Activated T-helper 17 cell treated with anti-CD3 and anti-CD28 coated beads, Interleukin-2, amount 50 U/mL, for 72 hours (primary cell): ENCODE results near the gene ZNF697. TPM values are rescaled to one million over a fixed set of nuclear protein-coding genes. Genes with fewer than 3 reads are reported as not detected.

Source experiments
- ATAC-seq: fragments of 150-1000 bp; cut with Tn5 transposase; replicated peaks from 2 replicates; pipeline ENCODE4 v1.10.0; 2021; ENCODE audit warnings: mild to moderate bottlenecking, moderate library complexity
- H3K27ac Mint-ChIP-seq: one replicate; pipeline ENCODE4 v1.8.0; 2022; ENCODE audit warnings: mixed read lengths
- H3K27me3 Mint-ChIP-seq: one replicate; pipeline ENCODE4 v1.8.0; 2022; ENCODE audit warnings: mixed read lengths
- H3K36me3 Mint-ChIP-seq: one replicate; pipeline ENCODE4 v1.8.0; 2022; ENCODE audit warnings: low read depth, mild to moderate bottlenecking, mixed read lengths
- H3K4me1 Mint-ChIP-seq: one replicate; pipeline ENCODE4 v1.8.0; 2022; ENCODE audit warnings: mixed read lengths
- H3K4me3 Mint-ChIP-seq: one replicate; pipeline ENCODE4 v1.8.0; 2022; ENCODE audit warnings: mild to moderate bottlenecking, mixed read lengths
- H3K9me3 Mint-ChIP-seq: one replicate; pipeline ENCODE4 v1.8.0; 2022; ENCODE audit warnings: mixed read lengths
- total RNA-seq, 2 donors: library from RNA; stranded (reverse); gene quantifications; one replicate each; pipeline ENCODE4 v1.2.3, GENCODE V29; 2022

ZNF697 gene
- total RNA-seq, 2 donors from 2014 or later: 0.06 TPM; not detected in 1

DNA sequence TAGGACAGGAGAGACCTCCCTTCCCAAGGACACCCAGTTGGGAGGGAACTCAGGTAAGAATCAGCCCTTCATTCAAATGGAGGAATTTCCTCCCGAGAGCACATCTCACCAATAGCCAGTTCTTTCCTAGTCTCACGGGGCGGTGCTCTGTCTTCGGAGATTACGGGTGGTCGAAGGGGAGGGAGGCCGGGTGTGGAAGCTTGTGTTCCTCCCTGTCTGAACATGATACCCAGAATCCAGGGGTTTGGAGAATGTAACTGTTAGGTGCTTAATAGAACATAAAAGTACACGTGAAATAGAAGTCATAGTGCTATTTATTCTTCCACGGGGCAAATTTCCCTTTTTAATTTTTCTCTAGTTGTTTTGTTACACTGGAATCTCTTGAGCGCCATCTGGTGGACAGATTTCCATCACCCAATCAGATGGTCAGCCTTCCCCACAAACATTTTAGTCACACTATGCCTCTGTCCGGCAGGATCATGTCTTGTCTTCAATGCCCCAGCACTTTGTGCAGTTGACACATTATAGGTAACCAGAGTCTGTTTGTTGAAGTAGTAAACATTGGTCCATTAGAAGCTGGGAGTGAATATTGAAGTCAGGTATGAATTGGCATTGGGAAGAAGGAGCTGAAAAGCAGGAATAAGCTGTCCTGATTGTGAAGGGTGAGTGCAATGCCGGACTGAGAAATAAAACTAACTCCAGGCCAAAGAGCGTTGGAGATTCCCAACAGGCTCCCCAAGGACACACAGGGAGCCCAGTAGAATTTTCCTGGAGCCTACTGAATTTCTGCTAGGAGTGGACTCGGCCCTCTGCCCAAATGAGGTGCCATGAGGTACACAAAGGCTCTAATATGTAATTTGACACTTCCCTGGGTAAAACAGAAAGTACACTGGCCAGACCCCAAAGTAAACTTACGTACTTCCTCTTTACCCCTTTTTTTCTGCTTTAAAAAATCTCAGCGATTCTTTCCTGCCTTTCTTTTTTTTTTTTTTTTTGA is 27.6 kb upstream of the ZNF697 start:
- ATAC-seq: peak; percentile 42
- Mint-ChIP-seq H3K4me3 (peak overlapping the region; percentile 21), H3K4me1 (no peaks in the 10 kb centered on the region), H3K36me3 (no peaks in the 10 kb centered on the region), H3K27ac (no peak overlapping the region), H3K9me3 (no peaks in the 10 kb centered on the region), H3K27me3 (peaks cover 14% of the 10 kb centered on the region)

DNA sequence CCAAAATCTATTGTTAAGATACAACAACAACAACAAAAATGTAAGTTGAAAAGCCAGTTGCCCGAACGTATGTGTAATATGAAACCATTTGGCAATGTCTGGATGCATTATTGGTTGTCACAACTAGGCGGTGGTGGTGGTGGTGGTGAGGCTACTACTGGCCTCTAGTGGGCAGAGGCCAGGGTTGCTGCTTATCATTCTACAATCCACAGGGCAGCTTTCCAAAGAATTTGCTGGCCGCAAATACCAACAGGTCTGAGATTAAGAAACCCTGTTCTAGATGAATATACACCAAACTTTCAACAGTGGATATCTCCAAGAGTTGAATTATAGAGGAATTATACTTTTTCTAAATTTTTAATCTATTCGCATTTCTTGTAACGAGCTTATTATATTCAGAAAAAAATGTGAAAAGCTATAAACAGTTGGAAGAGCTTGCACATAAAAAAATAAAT is 26.8 kb upstream of the ZNF697 start:
- H3K36me3 Mint-ChIP-seq: no peaks in the 10 kb centered on the region
- peaks cover 17% of the 10 kb centered on the region for H3K27me3 Mint-ChIP-seq
- no peak overlapping the region for H3K4me3 Mint-ChIP-seq
- H3K27ac Mint-ChIP-seq: no peak overlapping the region
- no peak for ATAC-seq
- no peaks in the 10 kb centered on the region for H3K9me3 Mint-ChIP-seq
- H3K4me1 Mint-ChIP-seq: no peaks in the 10 kb centered on the region

DNA sequence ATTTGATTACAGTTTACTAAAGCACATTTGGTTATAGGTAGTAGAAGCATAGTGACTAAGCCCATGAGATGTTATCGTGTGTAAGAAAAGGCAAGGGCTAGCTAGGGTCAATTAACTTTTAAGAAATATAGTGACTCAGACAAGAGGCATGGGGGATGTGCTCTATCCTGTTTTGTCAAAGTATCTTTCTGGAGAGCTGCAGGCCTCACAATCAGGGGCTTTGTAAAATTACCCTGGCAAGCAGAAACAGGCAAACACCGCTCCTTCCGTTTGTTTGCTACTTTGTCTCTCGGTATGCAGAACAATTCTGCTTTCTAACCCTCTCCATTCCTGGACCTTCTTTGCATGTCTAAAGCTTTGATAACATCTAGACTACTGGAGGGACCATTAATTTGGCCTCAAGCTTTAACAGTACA is 26.1 kb upstream of the ZNF697 start:
- H3K4me1 Mint-ChIP-seq: no peaks in the 10 kb centered on the region
- peaks cover 20% of the 10 kb centered on the region for H3K27me3 Mint-ChIP-seq
- H3K27ac Mint-ChIP-seq: no peak overlapping the region
- ATAC-seq: no peak
- no peaks in the 10 kb centered on the region for H3K9me3 Mint-ChIP-seq
- no peaks in the 10 kb centered on the region for H3K36me3 Mint-ChIP-seq
- no peak overlapping the region for H3K4me3 Mint-ChIP-seq

DNA sequence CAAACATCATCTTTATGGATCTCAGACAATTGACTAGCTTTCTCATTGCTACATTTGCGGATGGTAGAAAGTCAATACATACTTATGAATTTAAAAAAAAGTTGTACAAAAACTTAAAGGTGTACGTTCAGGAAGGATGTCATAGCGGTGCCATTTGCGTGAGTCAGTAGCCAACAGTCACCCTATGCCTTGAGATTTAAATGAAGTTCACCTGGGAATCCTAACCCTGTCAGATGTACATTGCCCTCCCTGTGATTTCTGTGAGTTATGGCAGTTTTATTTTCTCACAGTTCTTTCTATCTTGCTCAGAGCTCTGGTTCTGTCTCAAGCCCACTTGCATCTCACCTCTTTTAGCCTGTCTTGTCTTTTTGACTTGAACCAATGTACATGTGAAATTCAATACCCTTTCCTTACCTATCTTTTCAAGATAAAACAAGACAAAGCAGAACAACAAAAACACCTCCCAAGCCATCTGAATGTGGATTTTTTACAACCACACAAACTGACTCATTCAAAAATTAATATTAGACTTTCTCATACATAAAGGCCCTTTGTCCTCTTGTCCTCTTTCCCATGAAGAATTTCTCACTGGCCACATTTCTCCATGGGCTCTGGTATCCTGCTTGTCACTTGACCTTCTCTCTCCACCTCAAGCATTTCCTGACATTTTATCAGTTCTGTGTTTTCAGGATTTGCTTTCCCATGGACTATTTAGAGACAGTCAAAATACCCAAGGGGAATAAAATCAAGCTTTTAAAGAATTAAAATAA is 25.3 kb upstream of the ZNF697 start:
- peaks cover 20% of the 10 kb centered on the region for H3K27me3 Mint-ChIP-seq
- no peaks in the 10 kb centered on the region for H3K9me3 Mint-ChIP-seq
- no peak overlapping the region for H3K4me3 Mint-ChIP-seq
- no peak overlapping the region for H3K27ac Mint-ChIP-seq
- H3K4me1 Mint-ChIP-seq: no peaks in the 10 kb centered on the region
- H3K36me3 Mint-ChIP-seq: no peaks in the 10 kb centered on the region
- no peak for ATAC-seq

DNA sequence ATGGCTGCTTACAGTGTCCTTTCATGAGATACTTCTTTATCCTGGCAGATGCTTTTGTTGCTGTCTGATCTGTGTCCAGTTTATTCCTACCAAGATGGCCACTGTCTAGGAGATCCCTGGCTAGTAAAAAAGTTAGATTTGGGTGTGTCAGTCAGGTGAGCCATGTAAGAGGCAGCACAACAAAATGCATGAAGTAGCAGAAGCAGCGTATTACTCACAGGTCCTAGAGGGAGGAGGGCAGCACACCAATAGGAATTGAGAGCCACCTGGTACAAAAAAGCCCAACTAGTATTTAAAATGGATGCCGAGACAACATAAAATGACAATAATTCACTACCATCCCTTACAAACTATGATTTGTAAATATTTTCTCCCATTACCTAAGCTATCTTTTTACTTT is 22.8 kb upstream of the ZNF697 start:
- no peaks in the 10 kb centered on the region for H3K9me3 Mint-ChIP-seq
- no peaks in the 10 kb centered on the region for H3K4me1 Mint-ChIP-seq
- no peaks in the 10 kb centered on the region for H3K36me3 Mint-ChIP-seq
- no peak for ATAC-seq
- H3K27ac Mint-ChIP-seq: no peak overlapping the region
- H3K4me3 Mint-ChIP-seq: no peak overlapping the region
- H3K27me3 Mint-ChIP-seq: peaks cover 22% of the 10 kb centered on the region

GRCh38 chr1:119667173-119667572 is 19.1 kb upstream of the ZNF697 start:
- peaks cover 17% of the 10 kb centered on the region for H3K27me3 Mint-ChIP-seq
- ATAC-seq: no peak
- H3K9me3 Mint-ChIP-seq: no peaks in the 10 kb centered on the region
- no peak overlapping the region for H3K4me3 Mint-ChIP-seq
- H3K36me3 Mint-ChIP-seq: no peaks in the 10 kb centered on the region
- no peak overlapping the region for H3K27ac Mint-ChIP-seq
- no peaks in the 10 kb centered on the region for H3K4me1 Mint-ChIP-seq

DNA sequence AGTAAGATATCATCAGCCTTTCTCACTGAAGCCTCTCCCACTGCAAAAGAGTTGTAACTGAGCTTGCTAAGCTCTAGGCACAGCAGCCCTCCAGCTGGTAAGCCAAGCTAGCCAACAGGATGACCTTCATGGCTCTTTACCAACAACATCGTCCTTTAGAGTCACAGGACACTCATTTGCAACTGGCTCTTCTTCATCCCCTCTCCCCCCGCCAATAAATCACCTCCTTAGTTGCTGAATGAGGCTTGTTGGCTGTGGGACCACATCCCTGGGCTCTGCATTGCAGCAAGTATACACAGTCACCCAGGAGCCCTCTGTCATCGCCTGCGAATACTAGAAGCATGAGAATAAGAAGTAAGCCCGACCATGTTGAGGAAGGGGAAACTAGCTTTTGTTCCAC is 16.0 kb upstream of the ZNF697 start:
- Mint-ChIP-seq H3K27ac (no peak overlapping the region), H3K36me3 (no peaks in the 10 kb centered on the region), H3K27me3 (peaks cover 25% of the 10 kb centered on the region), H3K9me3 (no peaks in the 10 kb centered on the region), H3K4me1 (no peaks in the 10 kb centered on the region), H3K4me3 (no peak overlapping the region)
- ATAC-seq: no peak

- Mint-ChIP-seq H3K36me3 (no peaks in the 10 kb centered on the region), H3K9me3 (no peaks in the 10 kb centered on the region), H3K27ac (no peak overlapping the region), H3K27me3 (peaks cover 28% of the 10 kb centered on the region), H3K4me1 (no peaks in the 10 kb centered on the region), H3K4me3 (no peak overlapping the region)
- ATAC-seq: peak; percentile 5
Observed at GRCh38 chr1:119662034-119662437, 14.0 kb upstream of the ZNF697 start.

DNA sequence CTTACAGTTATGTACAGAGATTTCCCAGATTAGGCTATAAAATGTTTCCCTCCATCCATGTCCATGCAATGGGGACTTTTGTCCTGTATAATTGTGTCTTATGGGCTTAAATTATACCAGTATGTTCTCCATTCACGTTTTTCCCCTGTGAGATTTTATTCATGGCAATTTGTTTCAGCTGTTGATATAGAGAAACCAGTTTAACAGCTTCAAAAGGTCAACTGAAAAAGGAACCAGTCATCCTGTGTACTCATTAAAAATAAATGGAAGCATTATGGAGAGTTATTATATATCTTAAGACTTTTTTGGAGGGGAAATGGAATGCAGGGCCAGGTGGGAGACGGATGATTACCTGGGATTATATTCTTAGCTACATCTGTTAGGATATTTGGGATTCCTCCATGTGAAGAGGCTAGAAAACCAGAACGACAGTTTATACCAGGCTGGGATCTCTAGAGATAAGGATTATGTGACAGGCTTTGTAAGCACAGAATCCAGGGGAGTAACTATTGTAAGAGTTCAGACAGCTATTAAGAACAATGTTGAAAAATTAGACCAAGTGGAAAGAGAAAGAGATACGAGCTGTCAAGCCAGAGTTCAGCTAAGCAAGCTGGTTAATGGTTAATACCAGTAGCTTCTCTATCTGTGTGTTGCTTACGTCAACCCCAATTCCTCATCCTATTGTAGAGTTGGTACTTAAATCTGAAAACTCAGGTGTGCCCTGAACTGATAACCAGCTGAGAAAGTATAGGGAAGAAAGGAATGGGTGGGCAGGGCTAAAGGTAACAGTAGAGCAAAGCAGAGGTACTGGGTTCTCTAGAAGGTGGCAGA is 12.4 kb upstream of the ZNF697 start:
- Mint-ChIP-seq H3K27me3 (peaks cover 29% of the 10 kb centered on the region), H3K9me3 (no peaks in the 10 kb centered on the region), H3K27ac (no peak overlapping the region), H3K4me1 (no peaks in the 10 kb centered on the region), H3K4me3 (no peak overlapping the region), H3K36me3 (no peaks in the 10 kb centered on the region)
- no peak for ATAC-seq

DNA sequence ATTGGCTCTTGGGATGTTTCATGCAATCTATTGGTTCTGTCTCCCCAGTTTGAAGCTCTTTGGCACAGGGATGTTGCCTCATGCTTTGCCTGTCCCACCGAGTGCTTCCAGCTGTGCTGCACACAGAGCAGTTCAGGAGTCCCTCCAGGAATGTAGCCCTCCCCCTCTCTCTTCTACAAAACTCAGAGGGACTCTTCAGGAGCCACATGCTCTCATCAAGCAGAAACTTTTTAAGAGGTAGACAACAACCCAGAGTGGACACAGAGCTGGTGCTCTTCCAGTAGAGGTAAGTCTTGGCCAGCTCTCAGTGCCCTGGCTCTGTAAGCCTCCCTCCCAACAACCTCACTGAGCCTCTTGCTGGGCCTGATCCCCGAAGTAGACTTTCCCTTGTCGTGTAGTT is 11.6 kb upstream of the ZNF697 start:
- Mint-ChIP-seq H3K4me3 (no peak overlapping the region), H3K27ac (no peak overlapping the region), H3K4me1 (no peaks in the 10 kb centered on the region), H3K9me3 (no peaks in the 10 kb centered on the region), H3K27me3 (peaks cover 30% of the 10 kb centered on the region), H3K36me3 (no peaks in the 10 kb centered on the region)
- ATAC-seq: no peak

- no peaks in the 10 kb centered on the region for H3K4me1 Mint-ChIP-seq
- no peak overlapping the region for H3K27ac Mint-ChIP-seq
- ATAC-seq: no peak
- H3K27me3 Mint-ChIP-seq: peaks cover 45% of the 10 kb centered on the region
- no peak overlapping the region for H3K4me3 Mint-ChIP-seq
- H3K9me3 Mint-ChIP-seq: no peaks in the 10 kb centered on the region
- H3K36me3 Mint-ChIP-seq: no peaks in the 10 kb centered on the region
Observed at GRCh38 chr1:119656410-119656955, 8.4 kb upstream of the ZNF697 start.

DNA sequence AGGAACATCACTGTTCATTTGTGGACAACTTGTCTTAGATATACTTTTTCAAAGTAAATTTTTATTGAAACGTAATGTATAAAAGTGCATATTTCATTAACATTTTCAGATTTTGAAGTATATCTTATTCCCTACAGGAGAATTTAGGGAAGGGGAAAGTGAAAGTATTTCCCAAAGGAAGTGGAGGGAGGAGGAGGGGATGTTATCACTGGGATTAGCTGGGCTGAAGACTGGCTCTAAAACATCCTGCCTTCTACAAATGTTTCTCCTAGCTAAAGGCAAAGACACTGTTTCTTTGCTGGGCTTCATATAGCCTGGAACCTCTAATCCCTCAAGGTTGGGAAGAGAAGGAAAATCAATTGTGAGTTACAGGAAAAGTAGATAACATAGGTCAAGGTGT is 7.1 kb upstream of the ZNF697 start:
- Mint-ChIP-seq H3K4me1 (no peaks in the 10 kb centered on the region), H3K36me3 (no peaks in the 10 kb centered on the region), H3K9me3 (no peaks in the 10 kb centered on the region), H3K4me3 (no peak overlapping the region), H3K27me3 (peaks cover 49% of the 10 kb centered on the region), H3K27ac (no peak overlapping the region)
- ATAC-seq: no peak

- no peaks in the 10 kb centered on the region for H3K4me1 Mint-ChIP-seq
- peaks cover 50% of the 10 kb centered on the region for H3K27me3 Mint-ChIP-seq
- no peak for ATAC-seq
- no peak overlapping the region for H3K27ac Mint-ChIP-seq
- H3K36me3 Mint-ChIP-seq: no peaks in the 10 kb centered on the region
- no peak overlapping the region for H3K4me3 Mint-ChIP-seq
- no peaks in the 10 kb centered on the region for H3K9me3 Mint-ChIP-seq
Observed at GRCh38 chr1:119653839-119654170, 5.7 kb upstream of the ZNF697 start.
